K562 (cell line): ENCODE measurements around the gene TGFB1I1. TPM values are rescaled to one million over a fixed set of nuclear protein-coding genes. Genes with fewer than 3 reads are reported as not detected.

Source experiments
- ATAC-seq: fragments of 200-7000 bp; cut with Tn5 transposase; 3 replicates; pipeline ENCODE4 v1.9.1; 2020; ENCODE audit warnings: moderate library complexity
- BruUV-seq: library from RNA; stranded (reverse); fragments of 400-500 nt; replicated peaks from 2 replicates; lab custom pipeline; 2021; lab: Mats Ljungman, UMichigan
- CTCF ChIA-PET: fragments of 300-600 bp; formaldehyde crosslinking; extraction: SDS; loops from one replicate; lab custom pipeline; 2021; ENCODE audit warnings: low intra/inter-chr PET ratio; lab: Yijun Ruan, JAX
- POLR2A ChIA-PET: fragments of 300-600, 350-650 bp; sonication (Branson Sonifier 250); formaldehyde crosslinking; extraction: SDS; loops from one replicate; lab custom pipeline; 2021; ENCODE audit warnings: antibody characterized with exemption, inconsistent platforms; lab: Yijun Ruan, JAX
- DNase-seq, 4 experiments: peaks; one replicate each; pipeline versions ENCODE4 v3.0.0 to v3.0.0-alpha.2; 2011 to 2018; ENCODE audit warnings: low spot score in 3 of 4, mixed read lengths in 3 of 4; ENCODE audit errors: extremely low read depth in 1 of 4
- FAIRE-seq: peaks from 2 replicates; lab custom pipeline; 2011; peaks lifted over from hg19 to GRCh38; lab: Jason Lieb, UNC
- H2AFZ ChIP-seq: 2 replicates; pipeline ENCODE4 v1.6.0; 2011; ENCODE audit warnings: low read depth, low read length, control low read depth, inconsistent platforms
- H3K27ac ChIP-seq: fragments of 200-600 bp; 3 replicates; pipeline ENCODE4 v1.8.0; 2011; ENCODE audit warnings: low read depth, mild to moderate bottlenecking, control low read depth, inconsistent platforms, low read length, moderate library complexity, mixed read lengths; ENCODE audit errors: extremely low read depth
- H3K27me3 ChIP-seq, 2 experiments: fragments of 300-600 bp in 1 of 2; 2 replicates in 1 of 2; 3 replicates in 1 of 2; pipeline versions ENCODE4 v1.6.0 to v1.8.0; 2011; ENCODE audit warnings: inconsistent platforms in 2 of 2, low read length in 2 of 2, mild to moderate bottlenecking in 1 of 2, mixed read lengths in 1 of 2, moderate library complexity in 1 of 2; ENCODE audit not compliant: control insufficient read depth in 2 of 2, insufficient read depth in 2 of 2
- H3K36me3 ChIP-seq: fragments of 300-600 bp; 3 replicates; pipeline ENCODE4 v1.8.0; 2011; ENCODE audit warnings: mild to moderate bottlenecking, low read length, inconsistent platforms; ENCODE audit not compliant: control insufficient read depth, insufficient read depth
- H3K4me1 ChIP-seq, 2 experiments: fragments of 200-600 bp in 1 of 2; replicated peaks in 1 of 2; 2 replicates in 1 of 2; 3 replicates in 1 of 2; pipeline versions ENCODE4 v1.5.1 to v1.8.0; 2011; ENCODE audit warnings: inconsistent platforms in 2 of 2, low read length in 2 of 2, mild to moderate bottlenecking in 1 of 2, mixed read lengths in 1 of 2, moderate library complexity in 1 of 2; ENCODE audit not compliant: control insufficient read depth in 2 of 2, insufficient read depth in 2 of 2
- H3K4me2 ChIP-seq: 2 replicates; pipeline ENCODE4 v1.6.1; 2011; ENCODE audit warnings: low read length, control low read depth, inconsistent platforms, mixed read lengths; ENCODE audit not compliant: insufficient read depth
- H3K4me3 ChIP-seq: fragments of 200-600 bp; sonication (generic), shearing (Covaris generic); 2 replicates; pipeline ENCODE4 v1.5.1; 2016; ENCODE audit warnings: control low read depth, inconsistent platforms
- H3K79me2 ChIP-seq: fragments of 200-600 bp; 3 replicates; pipeline ENCODE4 v1.8.0; 2011; ENCODE audit warnings: low read length, inconsistent platforms; ENCODE audit not compliant: control insufficient read depth, insufficient read depth
- H3K9ac ChIP-seq, 2 experiments: 2 replicates each; pipeline versions ENCODE4 v1.6.0 to v1.6.1; 2011; ENCODE audit warnings: low read depth in 2 of 2, low read length in 2 of 2, control low read depth in 1 of 2, inconsistent platforms in 1 of 2, mild to moderate bottlenecking in 1 of 2, mixed read lengths in 1 of 2; ENCODE audit not compliant: insufficient read depth in 1 of 2
- H3K9me1 ChIP-seq: one replicate; pipeline ENCODE4 v1.6.0; 2011; ENCODE audit warnings: inconsistent platforms, mild to moderate bottlenecking, low read length, moderate library complexity; ENCODE audit not compliant: control insufficient read depth, insufficient read depth
- H3K9me3 ChIP-seq: replicated peaks from 2 replicates; pipeline ENCODE4 v1.5.1; 2011; ENCODE audit warnings: low read depth, low read length, inconsistent platforms; ENCODE audit not compliant: control insufficient read depth, insufficient read depth
- H4K20me1 ChIP-seq: replicated peaks from 2 replicates; pipeline ENCODE4 v1.6.1; 2011; ENCODE audit warnings: low read length, inconsistent platforms, mixed read lengths; ENCODE audit not compliant: control insufficient read depth, insufficient read depth
- NR2C1 ChIP-seq, 2 experiments: fragments of 450-650 bp; IDR thresholded peaks; 2 replicates each; pipeline ENCODE4 v1.6.1; 2017; ENCODE audit warnings: mild to moderate bottlenecking in 2 of 2, antibody characterized with exemption in 1 of 2, inconsistent platforms in 1 of 2, missing compliant biosample characterization in 1 of 2, missing genetic modification characterization in 1 of 2
- PML ChIP-seq: IDR thresholded peaks from 2 replicates; pipeline ENCODE4 v1.6.1; 2012; ENCODE audit warnings: low read length, inconsistent platforms
- RBBP5 ChIP-seq: fragments of 200-600 bp; sonication (generic); IDR thresholded peaks from 2 replicates; pipeline ENCODE4 v1.6.1; 2012; ENCODE audit warnings: borderline replicate concordance, mild to moderate bottlenecking, low read length, control low read depth, inconsistent platforms; ENCODE audit not compliant: insufficient read depth, poor library complexity, severe bottlenecking
- SIN3A ChIP-seq, 2 experiments: fragments of 150-350 bp in 1 of 2; IDR thresholded peaks; 2 replicates each; pipeline ENCODE4 v1.6.1; 2011 to 2016; ENCODE audit warnings: borderline replicate concordance in 2 of 2, low read depth in 2 of 2, low read length in 2 of 2, mild to moderate bottlenecking in 2 of 2, moderate library complexity in 2 of 2; ENCODE audit not compliant: control insufficient read depth in 1 of 2
- SREBF1 ChIP-seq: fragments of 150-350 bp; IDR thresholded peaks from 2 replicates; pipeline ENCODE4 v1.6.1; 2014; ENCODE audit warnings: antibody characterized with exemption, low read depth, low read length, borderline replicate concordance
- WGBS: fragments of 100-300 bp; shearing (Covaris generic); methylation state at CpG from one replicate; pipeline ENCODE4 v1.1.6; 2016; ENCODE audit warnings: low coverage, mixed read lengths; ENCODE audit not compliant: insufficient coverage; ENCODE audit errors: missing lambda C conversion rate; 5-methylcytosine and 5-hydroxymethylcytosine counted together
- in situ Hi-C: fragments of 300-500 bp; cut with MboI; formaldehyde crosslinking; loops from 4 replicates; pipeline ENCODE4 v1.15.0; 2018; ENCODE audit warnings: inconsistent platforms, mixed read lengths
- intact Hi-C: fragments of 100-400 bp; cut with micrococcal nuclease; formaldehyde crosslinking; loops from 2 replicates; pipeline ENCODE4 v1.14.2; 2022
- polyA plus RNA-seq, 8 experiments: library from polyadenylated mRNA; depleted of rRNA in 4 of 8; stranded (reverse) in 5 of 8; unstranded in 3 of 8; fragments of >200 nt; fragmentation: Nextera tagmentation in 2 of 8; fragmentation: Illumina TruSeq in 1 of 8; extraction: Ambion mirVana in 2 of 8; extraction: Trizol in 1 of 8; gene quantifications; 2 replicates each; pipeline versions ENCODE4 v1.2.1 to v1.2.3, GENCODE V29; 2011 to 2014; ENCODE audit warnings: inconsistent platforms in 1 of 8, missing spikeins in 1 of 8
- total RNA-seq, 7 experiments: library from RNA; depleted of rRNA in 6 of 7; stranded (reverse); fragments of >200 nt in 6 of 7; fragmentation: Illumina TruSeq in 2 of 7; extraction: Trizol in 2 of 7; gene quantifications; 2 replicates each; pipeline versions ENCODE4 v1.2.1 to v1.2.3, GENCODE V29; 2011 to 2021; ENCODE audit warnings: low replicate concordance in 1 of 7

The TGFB1I1 gene
- total and polyA plus RNA-seq, 9 of the 15 experiments (the other 6 are each of a cell fraction or from before 2014, with no cell fraction given): 0.04 to 0.91 (median 0.19) TPM

- no peak overlapping the region for H2AFZ ChIP-seq
- BruUV-seq: no TSS peak
- H3K36me3 ChIP-seq: no peaks in the 10 kb centered on the region
- no peaks in the 10 kb centered on the region; a peak in 1 of 5 replicates for H3K27me3 ChIP-seq
- no peaks in the 10 kb centered on the region for H3K79me2 ChIP-seq
- H3K4me2 ChIP-seq: no peak overlapping the region
- H3K9ac ChIP-seq: no peak overlapping the region
- in situ Hi-C loops (loop anchor here (25.0 kb wide), 1 partner anchor 453 kb away; the partner anchor contains the start of gene HSD3B7), intact Hi-C loops (loop anchor here (5.0 to 10.0 kb wide), 3 partner anchors 56 to 256 kb away; partner anchors contain the start of gene FUS)
- no peaks in the 10 kb centered on the region for H4K20me1 ChIP-seq
- no peak for FAIRE-seq
- POLR2A ChIA-PET: interaction anchor here (1.1 kb wide), 1 partner anchor 11 kb away, joined by 4 read pairs; no protein-coding TSS in a partner anchor
- no peaks in the 10 kb centered on the region for H3K9me1 ChIP-seq
- no peak overlapping the region for H3K4me3 ChIP-seq
- peaks cover 3 to 25% of the 10 kb centered on the region in 2 experiments; a peak in 2 of 5 replicates for H3K4me1 ChIP-seq
- CTCF ChIA-PET: no interaction called here
- WGBS: 49% methylated on average over 4 of the region's 4 CpGs
- ATAC-seq: no peak
- no peak for TF ChIP-seq PML
- no peak for TF ChIP-seq SIN3A (IDR thresholded peaks at IDR 0.05; ENCODE audit: borderline replicate concordance in 2 of 2, control insufficient read depth in 1 of 2, low read depth in 2 of 2, low read length in 2 of 2)
- TF ChIP-seq RBBP5: no peak
- TF ChIP-seq NR2C1 (IDR thresholded peaks at IDR 0.05): no peak
- no peak for TF ChIP-seq NR2C1 (tag; IDR thresholded peaks at IDR 0.05)
- no peak for TF ChIP-seq SREBF1
- H3K9me3 ChIP-seq: no peaks in the 10 kb centered on the region
- no peak overlapping the region for H3K27ac ChIP-seq
- DNase-seq: no peak
Observed at GRCh38 chr16:31440516-31441184, 31.3 kb upstream of the TGFB1I1 start.
